Measurements from ENCODE around the gene FCN3. TPM values are rescaled to one million over a fixed set of nuclear protein-coding genes. Genes with fewer than 3 reads are reported as not detected.

FCN3 gene
- total and polyA plus RNA-seq, 2 donors (not counting 3 experiments of a cell fraction or from before 2014, with no cell fraction given), result 0.15 TPM; not detected in 1

- dilution Hi-C loops (cut with MboI; ENCODE audit: extremely low pct_ligation_motif_present, low sequenced_read_pairs) (loop anchor here (25.0 kb wide), 1 partner anchor 188 kb away; no protein-coding TSS in a partner anchor), intact Hi-C loops (cut with micrococcal nuclease) (loop anchor here (10.0 kb wide), 1 partner anchor 285 kb away; no protein-coding TSS in a partner anchor)
- no peaks in the 10 kb centered on the region for H3K79me2 ChIP-seq (ENCODE audit: control insufficient read depth, insufficient read depth, low read length)
- no TSS peak for BruUV-seq (replicated peaks)
- no peak for TF ChIP-seq EZH2 (IDR thresholded peaks at IDR 0.05; ENCODE audit: borderline replicate concordance, low read depth, low read length, severe bottlenecking)
- TF ChIP-seq POLR2A (IDR thresholded peaks at IDR 0.05; ENCODE audit: low read depth, low read length), result peak; percentile 33
- DNase-seq (ENCODE audit: low read depth, low spot score) (no peak), FAIRE-seq (no peak)
- H2AFZ ChIP-seq (ENCODE audit: low read depth, low read length), result no peak overlapping the region
- POLR2A ChIA-PET, result no interaction called here
- no peak overlapping the region for H3K4me3 ChIP-seq (replicated peaks in 1 of 3; ENCODE audit: insufficient read depth in 1 of 3, low read depth in 1 of 3, low read length in 3 of 3)
- no peaks in the 10 kb centered on the region for H3K36me3 ChIP-seq (ENCODE audit: control insufficient read depth in 2 of 2, extremely low read depth in 1 of 2, insufficient read depth in 2 of 2, low read length in 2 of 2)
- H3K9ac ChIP-seq (replicated peaks; ENCODE audit: extremely low read depth, insufficient read depth, low read length), result no peak overlapping the region
- no peak overlapping the region for H3K27ac ChIP-seq (ENCODE audit: insufficient read depth, low read depth, low read length)
- H3K4me2 ChIP-seq (ENCODE audit: insufficient read depth, low read length), result no peak overlapping the region
- no peaks in the 10 kb centered on the region for H4K20me1 ChIP-seq (replicated peaks; ENCODE audit: control insufficient read depth, extremely low read depth, insufficient read depth, low read length)
- no peaks in the 10 kb centered on the region for H3K9me3 ChIP-seq (replicated peaks; ENCODE audit: control insufficient read depth, insufficient read depth, low read length)
- CTCF ChIA-PET, result interaction anchor here (1.3 to 6.6 kb wide), 4 partner anchors 41 to 206 kb away, joined by 3 to 275 read pairs (median 53); partner anchors contain the start of gene AHDC1
- no peaks in the 10 kb centered on the region for H3K9me1 ChIP-seq (replicated peaks; ENCODE audit: control insufficient read depth, extremely low read depth, insufficient read depth, low read length)
- no peaks in the 10 kb centered on the region for H3K27me3 ChIP-seq (ENCODE audit: control insufficient read depth in 2 of 2, insufficient read depth in 2 of 2, low read length in 2 of 2)
- peaks cover 4% of the 10 kb centered on the region for H3K4me1 ChIP-seq (ENCODE audit: control insufficient read depth, extremely low read depth, insufficient read depth, low read length)
Observed at GRCh38 chr1:27399251-27400025, 24.8 kb upstream of the FCN3 start.

GRCh38 chr1:27398405-27399149 lies 24.0 kb upstream of the FCN3 start:
- FAIRE-seq, result no peak
- Histone ChIP-seq H3K36me3 (ENCODE audit: control insufficient read depth in 2 of 2, extremely low read depth in 1 of 2, insufficient read depth in 2 of 2, low read length in 2 of 2) (no peaks in the 10 kb centered on the region), H3K4me3 (replicated peaks in 1 of 3; ENCODE audit: insufficient read depth in 1 of 3, low read depth in 1 of 3, low read length in 3 of 3) (no peak overlapping the region), H3K4me2 (ENCODE audit: insufficient read depth, low read length) (no peak overlapping the region), H3K27me3 (ENCODE audit: control insufficient read depth in 2 of 2, insufficient read depth in 2 of 2, low read length in 2 of 2) (no peaks in the 10 kb centered on the region), H3K9ac (replicated peaks; ENCODE audit: extremely low read depth, insufficient read depth, low read length) (no peak overlapping the region), H4K20me1 (replicated peaks; ENCODE audit: control insufficient read depth, extremely low read depth, insufficient read depth, low read length) (no peaks in the 10 kb centered on the region), H2AFZ (ENCODE audit: low read depth, low read length) (no peak overlapping the region), H3K79me2 (ENCODE audit: control insufficient read depth, insufficient read depth, low read length) (no peaks in the 10 kb centered on the region), H3K9me3 (replicated peaks; ENCODE audit: control insufficient read depth, insufficient read depth, low read length) (no peaks in the 10 kb centered on the region), H3K27ac (ENCODE audit: insufficient read depth, low read depth, low read length) (no peak overlapping the region), H3K4me1 (ENCODE audit: control insufficient read depth, extremely low read depth, insufficient read depth, low read length) (peaks cover 4% of the 10 kb centered on the region), H3K9me1 (replicated peaks; ENCODE audit: control insufficient read depth, extremely low read depth, insufficient read depth, low read length) (no peaks in the 10 kb centered on the region)
- dilution Hi-C loops (cut with MboI; ENCODE audit: extremely low pct_ligation_motif_present, low sequenced_read_pairs) (no loop called here), intact Hi-C loops (cut with micrococcal nuclease) (loop anchor here (10.0 kb wide), 1 partner anchor 284 kb away; no protein-coding TSS in a partner anchor)
- no peak for DNase-seq (ENCODE audit: low read depth, low spot score)
- BruUV-seq (replicated peaks), result no TSS peak
- ChIA-PET POLR2A (no interaction called here), CTCF (interaction anchor here (0.5 to 6.6 kb wide), 6 partner anchors 11 to 354 kb away, joined by 3 to 275 read pairs (median 26); partner anchors contain the start of gene AHDC1)
- TF ChIP-seq POLR2AphosphoS5 (IDR thresholded peaks at IDR 0.05; ENCODE audit: insufficient read depth, low read depth, low read length) (no peak), EZH2 (IDR thresholded peaks at IDR 0.05; ENCODE audit: borderline replicate concordance, low read depth, low read length, severe bottlenecking) (no peak), FOS (IDR thresholded peaks at IDR 0.05; ENCODE audit: borderline replicate concordance, insufficient read depth, low read length) (no peak), CTCF (IDR thresholded peaks at IDR 0.05; ENCODE audit: extremely low read depth in 1 of 2, insufficient read depth in 1 of 2, low read depth in 1 of 2, low read length in 2 of 2) (no peak), GATA2 (IDR thresholded peaks at IDR 0.05; ENCODE audit: insufficient read depth, insufficient read length, low read depth, low read length) (no peak), MAX (IDR thresholded peaks at IDR 0.05; ENCODE audit: insufficient read depth, insufficient read length) (no peak), MYC (IDR thresholded peaks at IDR 0.05; ENCODE audit: low read depth, low read length) (no peak), JUN (IDR thresholded peaks at IDR 0.05; ENCODE audit: borderline replicate concordance, insufficient read depth, insufficient read length, low read depth) (no peak), POLR2A (IDR thresholded peaks at IDR 0.05; ENCODE audit: low read depth, low read length) (no peak)
